ENCODE results near the gene DDX49.

The DDX49 gene

GRCh38 chr19:18975869-18976268 lies 56.4 kb downstream of the DDX49 start:
- DNase-seq (ENCODE audit: low read depth): no peak

Measured in stimulated activated CD8-positive, alpha-beta memory T cell treated with anti-CD3 and anti-CD28 coated beads, Interleukin-12 subunit alpha, Interleukin-12 subunit beta, amount 100 ng/mL, for 4 hours (primary cell).